Liver (tissue), 9 donors: Measurements from ENCODE around the gene RASA1. TPM values are rescaled to one million over a fixed set of nuclear protein-coding genes. Genes with fewer than 3 reads are reported as not detected.

ENCODE experiments used
- DNase-seq: peaks from one replicate; pipeline ENCODE4 v3.0.0-alpha.2; 2017; ENCODE audit warnings: low spot score
- H3K27ac ChIP-seq, 2 donors: one replicate each; pipeline ENCODE4 v1.7.0; 2013; ENCODE audit warnings: inconsistent platforms in 2 of 2, low read length in 2 of 2, control low read depth in 1 of 2, low read depth in 1 of 2, mild to moderate bottlenecking in 1 of 2
- H3K27me3 ChIP-seq, 4 donors: one replicate each; pipeline versions ENCODE4 v1.6.1 to v1.7.0; 2013; ENCODE audit warnings: low read length in 3 of 4, inconsistent platforms in 1 of 4, mild to moderate bottlenecking in 1 of 4, moderate library complexity in 1 of 4; ENCODE audit not compliant: control insufficient read depth in 4 of 4, insufficient read depth in 4 of 4
- H3K36me3 ChIP-seq, 4 donors: one replicate each; pipeline versions ENCODE4 v1.6.1 to v1.7.0; 2013; ENCODE audit warnings: low read length in 3 of 4, mild to moderate bottlenecking in 3 of 4, low read depth in 1 of 4, moderate library complexity in 1 of 4; ENCODE audit not compliant: control insufficient read depth in 4 of 4, insufficient read depth in 3 of 4
- H3K4me1 ChIP-seq, 4 donors: one replicate each; pipeline versions ENCODE4 v1.6.1 to v1.7.0; 2013; ENCODE audit warnings: low read length in 3 of 4, mild to moderate bottlenecking in 3 of 4, moderate library complexity in 1 of 4; ENCODE audit not compliant: control insufficient read depth in 4 of 4, insufficient read depth in 4 of 4
- H3K4me3 ChIP-seq, 3 donors: one replicate each; pipeline versions ENCODE4 v1.6.1 to v1.7.0; 2013; ENCODE audit warnings: low read length in 3 of 3, control low read depth in 1 of 3, low read depth in 1 of 3, mild to moderate bottlenecking in 1 of 3
- H3K9ac ChIP-seq, 2 donors: one replicate each; pipeline ENCODE4 v1.7.0; 2013; ENCODE audit warnings: low read length in 2 of 2, mild to moderate bottlenecking in 2 of 2, moderate library complexity in 2 of 2, control low read depth in 1 of 2, low read depth in 1 of 2
- H3K9me3 ChIP-seq, 4 donors: one replicate each; pipeline versions ENCODE4 v1.6.1 to v1.7.0; 2013; ENCODE audit warnings: low read length in 3 of 4; ENCODE audit not compliant: control insufficient read depth in 4 of 4
- EGR1 ChIP-seq, 2 donors: IDR thresholded peaks; 2 replicates each; pipeline ENCODE4 v1.6.1; 2016 to 2018; ENCODE audit warnings: antibody characterized with exemption in 2 of 2, low read depth in 2 of 2
- FOXA1 ChIP-seq: IDR thresholded peaks from 2 replicates; pipeline ENCODE4 v1.6.1; 2016; ENCODE audit warnings: antibody characterized with exemption
- FOXA2 ChIP-seq: IDR thresholded peaks from 2 replicates; pipeline ENCODE4 v1.6.1; 2016; ENCODE audit warnings: antibody characterized with exemption
- GABPA ChIP-seq, 2 donors: IDR thresholded peaks in 1 of 2; conservative IDR thresholded peaks in 1 of 2; 2 replicates each; pipeline ENCODE4 v1.6.1; 2016; ENCODE audit warnings: antibody characterized with exemption in 2 of 2, mild to moderate bottlenecking in 1 of 2, moderate library complexity in 1 of 2
- HNF4G ChIP-seq: IDR thresholded peaks from 2 replicates; pipeline ENCODE4 v1.6.1; 2016; ENCODE audit warnings: antibody characterized with exemption
- JUND ChIP-seq, 2 donors: IDR thresholded peaks; 2 replicates each; pipeline ENCODE4 v1.6.1; 2016; ENCODE audit warnings: antibody characterized with exemption in 2 of 2
- NR2F2 ChIP-seq: IDR thresholded peaks from 2 replicates; pipeline ENCODE4 v1.6.1; 2016; ENCODE audit warnings: antibody characterized with exemption
- RAD21 ChIP-seq, 2 donors: IDR thresholded peaks; 2 replicates each; pipeline ENCODE4 v1.6.1; 2016; ENCODE audit warnings: antibody characterized with exemption in 2 of 2, mild to moderate bottlenecking in 2 of 2
- RXRA ChIP-seq, 2 donors: IDR thresholded peaks; 2 replicates each; pipeline ENCODE4 v1.6.1; 2017 to 2018; ENCODE audit warnings: antibody characterized with exemption in 2 of 2, mild to moderate bottlenecking in 1 of 2
- SP1 ChIP-seq: IDR thresholded peaks from 2 replicates; pipeline ENCODE4 v1.6.1; 2018; ENCODE audit warnings: antibody characterized with exemption, mild to moderate bottlenecking
- WGBS: extraction: QIAGEN DNeasy Blood & Tissue Kit; methylation state at CpG from one replicate; pipeline ENCODE4 v1.1.7; 2013; 5-methylcytosine and 5-hydroxymethylcytosine counted together
- polyA plus RNA-seq, 2 donors: library from polyadenylated mRNA; stranded (reverse) in 1 of 2; unstranded in 1 of 2; fragments of 200-250 nt in 1 of 2; fragments of >200 nt in 1 of 2; fragmentation: Nextera tagmentation in 1 of 2; extraction: Ambion mirVana in 1 of 2; gene quantifications; one replicate each; pipeline versions ENCODE4 v1.2.1 to v1.2.3, GENCODE V29; 2013 to 2015
- total RNA-seq, 2 donors: library from RNA; depleted of rRNA; stranded (reverse); fragments of >200 nt; gene quantifications; one replicate each; pipeline ENCODE4 v1.2.3, GENCODE V29; 2014
- TF ChIP-seq, protein P1 (sequence below): fragments of 150-350 bp; IDR thresholded peaks from 2 replicates; pipeline ENCODE4 v1.5.1; 2017; ENCODE audit warnings: improper control_type of control experiment, low read depth, low read length; ENCODE audit not compliant: missing input control
- TF ChIP-seq, protein P2 (sequence below): IDR thresholded peaks from 2 replicates; pipeline ENCODE4 v1.6.1; 2016; ENCODE audit warnings: antibody characterized with exemption
- TF ChIP-seq, protein P3 (sequence below): IDR thresholded peaks from 2 replicates; pipeline ENCODE4 v1.6.1; 2016; ENCODE audit warnings: antibody characterized with exemption
- TF ChIP-seq, protein P4 (sequence below): IDR thresholded peaks from 2 replicates; pipeline ENCODE4 v1.6.1; 2016; ENCODE audit warnings: antibody characterized with exemption, mild to moderate bottlenecking
- donor health status: healthy.
- donor health status: healthy.
- donor health status: healthy.
- donor health status: healthy.
- donor health status: healthy.

Gene RASA1
- total and polyA plus RNA-seq, 4 donors: 3.7 to 18.1 (median 7.0) TPM

DNA sequence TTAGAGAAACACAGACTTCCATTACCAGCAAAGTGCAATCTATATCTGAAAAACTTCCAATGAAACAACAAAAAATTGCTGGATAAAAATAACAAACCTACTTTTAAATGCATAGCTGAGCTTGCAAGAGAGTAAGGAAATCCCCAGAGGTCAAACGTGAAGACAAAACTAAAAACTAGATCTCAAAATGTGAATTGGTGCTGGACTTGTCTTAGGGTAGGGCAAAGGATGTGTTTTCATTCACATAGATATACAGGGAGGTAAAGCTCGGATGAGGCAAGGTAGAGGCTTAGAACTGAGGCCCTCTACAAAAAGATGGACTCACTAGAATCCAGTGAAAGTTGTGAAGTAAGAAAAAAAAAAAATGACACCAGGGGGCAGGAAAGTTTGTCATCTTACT is 13.6 kb upstream of the RASA1 start:
- TF ChIP-seq, protein P1, sequence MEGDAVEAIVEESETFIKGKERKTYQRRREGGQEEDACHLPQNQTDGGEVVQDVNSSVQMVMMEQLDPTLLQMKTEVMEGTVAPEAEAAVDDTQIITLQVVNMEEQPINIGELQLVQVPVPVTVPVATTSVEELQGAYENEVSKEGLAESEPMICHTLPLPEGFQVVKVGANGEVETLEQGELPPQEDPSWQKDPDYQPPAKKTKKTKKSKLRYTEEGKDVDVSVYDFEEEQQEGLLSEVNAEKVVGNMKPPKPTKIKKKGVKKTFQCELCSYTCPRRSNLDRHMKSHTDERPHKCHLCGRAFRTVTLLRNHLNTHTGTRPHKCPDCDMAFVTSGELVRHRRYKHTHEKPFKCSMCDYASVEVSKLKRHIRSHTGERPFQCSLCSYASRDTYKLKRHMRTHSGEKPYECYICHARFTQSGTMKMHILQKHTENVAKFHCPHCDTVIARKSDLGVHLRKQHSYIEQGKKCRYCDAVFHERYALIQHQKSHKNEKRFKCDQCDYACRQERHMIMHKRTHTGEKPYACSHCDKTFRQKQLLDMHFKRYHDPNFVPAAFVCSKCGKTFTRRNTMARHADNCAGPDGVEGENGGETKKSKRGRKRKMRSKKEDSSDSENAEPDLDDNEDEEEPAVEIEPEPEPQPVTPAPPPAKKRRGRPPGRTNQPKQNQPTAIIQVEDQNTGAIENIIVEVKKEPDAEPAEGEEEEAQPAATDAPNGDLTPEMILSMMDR: no peak
- TF ChIP-seq, protein P2, sequence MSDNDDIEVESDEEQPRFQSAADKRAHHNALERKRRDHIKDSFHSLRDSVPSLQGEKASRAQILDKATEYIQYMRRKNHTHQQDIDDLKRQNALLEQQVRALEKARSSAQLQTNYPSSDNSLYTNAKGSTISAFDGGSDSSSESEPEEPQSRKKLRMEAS: no peak
- TF ChIP-seq GABPA (IDR thresholded peaks at IDR 0.05 in 1 of 2, conservative IDR thresholded peaks at IDR 0.05 in 1 of 2): no peak
- TF ChIP-seq RXRA (IDR thresholded peaks at IDR 0.05): no peak
- no peak for TF ChIP-seq FOXA2
- no peak for TF ChIP-seq SP1
- TF ChIP-seq, protein P3, sequence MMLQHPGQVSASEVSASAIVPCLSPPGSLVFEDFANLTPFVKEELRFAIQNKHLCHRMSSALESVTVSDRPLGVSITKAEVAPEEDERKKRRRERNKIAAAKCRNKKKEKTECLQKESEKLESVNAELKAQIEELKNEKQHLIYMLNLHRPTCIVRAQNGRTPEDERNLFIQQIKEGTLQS: no peak
- TF ChIP-seq HNF4G: no peak
- no peak for TF ChIP-seq JUND (IDR thresholded peaks at IDR 0.05)
- no peak for TF ChIP-seq FOXA1
- TF ChIP-seq, protein P4, sequence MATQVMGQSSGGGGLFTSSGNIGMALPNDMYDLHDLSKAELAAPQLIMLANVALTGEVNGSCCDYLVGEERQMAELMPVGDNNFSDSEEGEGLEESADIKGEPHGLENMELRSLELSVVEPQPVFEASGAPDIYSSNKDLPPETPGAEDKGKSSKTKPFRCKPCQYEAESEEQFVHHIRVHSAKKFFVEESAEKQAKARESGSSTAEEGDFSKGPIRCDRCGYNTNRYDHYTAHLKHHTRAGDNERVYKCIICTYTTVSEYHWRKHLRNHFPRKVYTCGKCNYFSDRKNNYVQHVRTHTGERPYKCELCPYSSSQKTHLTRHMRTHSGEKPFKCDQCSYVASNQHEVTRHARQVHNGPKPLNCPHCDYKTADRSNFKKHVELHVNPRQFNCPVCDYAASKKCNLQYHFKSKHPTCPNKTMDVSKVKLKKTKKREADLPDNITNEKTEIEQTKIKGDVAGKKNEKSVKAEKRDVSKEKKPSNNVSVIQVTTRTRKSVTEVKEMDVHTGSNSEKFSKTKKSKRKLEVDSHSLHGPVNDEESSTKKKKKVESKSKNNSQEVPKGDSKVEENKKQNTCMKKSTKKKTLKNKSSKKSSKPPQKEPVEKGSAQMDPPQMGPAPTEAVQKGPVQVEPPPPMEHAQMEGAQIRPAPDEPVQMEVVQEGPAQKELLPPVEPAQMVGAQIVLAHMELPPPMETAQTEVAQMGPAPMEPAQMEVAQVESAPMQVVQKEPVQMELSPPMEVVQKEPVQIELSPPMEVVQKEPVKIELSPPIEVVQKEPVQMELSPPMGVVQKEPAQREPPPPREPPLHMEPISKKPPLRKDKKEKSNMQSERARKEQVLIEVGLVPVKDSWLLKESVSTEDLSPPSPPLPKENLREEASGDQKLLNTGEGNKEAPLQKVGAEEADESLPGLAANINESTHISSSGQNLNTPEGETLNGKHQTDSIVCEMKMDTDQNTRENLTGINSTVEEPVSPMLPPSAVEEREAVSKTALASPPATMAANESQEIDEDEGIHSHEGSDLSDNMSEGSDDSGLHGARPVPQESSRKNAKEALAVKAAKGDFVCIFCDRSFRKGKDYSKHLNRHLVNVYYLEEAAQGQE: no peak
- TF ChIP-seq NR2F2: no peak
- Histone ChIP-seq H3K27me3 (no peaks in the 10 kb centered on the region), H3K4me1 (no peaks in the 10 kb centered on the region), H3K36me3 (no peaks in the 10 kb centered on the region), H3K9me3 (no peaks in the 10 kb centered on the region), H3K27ac (no peak overlapping the region), H3K4me3 (no peak overlapping the region), H3K9ac (no peak overlapping the region)
- no peak for DNase-seq
- 73% methylated on average over 2 of the region's 2 CpGs for WGBS

DNA sequence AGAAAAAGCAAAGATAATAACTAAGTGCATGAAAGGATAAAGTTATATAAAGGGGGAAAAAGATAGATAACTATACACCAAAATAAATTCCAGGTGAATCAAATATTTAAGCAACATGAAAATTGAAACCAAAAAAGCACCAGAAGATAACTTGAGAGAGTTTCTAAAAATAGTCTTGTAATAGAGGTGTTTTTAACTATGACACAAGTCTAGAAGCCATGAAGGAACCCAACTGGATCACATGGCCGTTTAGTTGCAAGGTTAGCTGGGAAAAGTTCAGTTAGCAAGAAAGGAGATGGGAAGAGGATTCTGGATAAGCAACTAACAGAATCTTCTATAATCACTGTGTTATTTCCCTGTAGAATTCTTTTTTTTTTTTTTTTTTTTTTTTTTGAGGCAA is 9.2 kb upstream of the RASA1 start:
- Histone ChIP-seq H3K9me3 (no peaks in the 10 kb centered on the region), H3K36me3 (no peaks in the 10 kb centered on the region), H3K9ac (no peak overlapping the region), H3K27me3 (no peaks in the 10 kb centered on the region), H3K4me3 (no peak overlapping the region), H3K27ac (no peak overlapping the region), H3K4me1 (no peaks in the 10 kb centered on the region)
- TF ChIP-seq, protein P4: no peak
- TF ChIP-seq EGR1 (IDR thresholded peaks at IDR 0.05; ENCODE audit: low read depth in 2 of 2): no peak
- TF ChIP-seq RAD21 (IDR thresholded peaks at IDR 0.05): no peak
- WGBS: 88% methylated on average over 1 of the region's 1 CpG
- no peak for DNase-seq
